Upper lobe of left lung (tissue), 4 donors: ENCODE data around the gene VPS37B.
"Not testable (repeated sequence)": the region's sequence is repeated elsewhere in the genome, so short reads cannot be mapped to it uniquely, and the experiment has no call there.

Experiments
- POLR2A ChIP-seq, 4 donors: fragments of 450-650 bp; IDR thresholded peaks; one replicate each; pipeline ENCODE4 v1.5.1; 2016 to 2017; ENCODE audit warnings: antibody characterized with exemption in 4 of 4, mild to moderate bottlenecking in 2 of 4
- POLR2AphosphoS5 ChIP-seq, 2 donors: sonication (generic); formaldehyde crosslinking; IDR thresholded peaks; one replicate each; pipeline ENCODE4 v1.5.1; 2017; ENCODE audit warnings: antibody characterized with exemption in 2 of 2
- TF ChIP-seq, protein P1 (sequence below), 6 experiments: fragments of 450-650 bp in 4 of 6; fragments of 200-600 bp in 2 of 6; sonication (generic) in 2 of 6; IDR thresholded peaks; one replicate each; pipeline ENCODE4 v1.5.1; 2016 to 2019; ENCODE audit warnings: antibody characterized with exemption in 6 of 6

DNA sequence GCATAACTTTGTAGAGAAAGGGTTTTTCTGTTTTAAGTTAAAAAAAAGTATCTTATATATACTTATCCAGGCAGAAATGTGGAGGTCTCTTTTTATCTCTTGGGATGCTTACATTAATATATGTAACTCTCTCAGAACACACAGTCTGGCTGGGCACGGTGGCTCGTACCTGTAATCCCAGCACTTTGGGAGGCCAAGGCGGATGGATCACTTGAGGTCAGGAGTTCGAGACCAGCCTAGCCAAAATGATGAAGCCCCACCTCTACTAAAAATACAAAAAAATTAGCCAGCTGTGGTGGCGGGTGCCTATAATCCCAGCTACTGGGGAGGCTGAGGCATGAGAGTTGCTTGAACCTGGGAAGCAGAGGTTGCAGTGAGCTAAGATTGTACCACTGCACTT is 19.6 kb downstream of the VPS37B start:
- not testable (repeated sequence) for TF ChIP-seq POLR2A, POLR2AphosphoS5 (IDR thresholded peaks at IDR 0.05)
- TF ChIP-seq, protein P1, sequence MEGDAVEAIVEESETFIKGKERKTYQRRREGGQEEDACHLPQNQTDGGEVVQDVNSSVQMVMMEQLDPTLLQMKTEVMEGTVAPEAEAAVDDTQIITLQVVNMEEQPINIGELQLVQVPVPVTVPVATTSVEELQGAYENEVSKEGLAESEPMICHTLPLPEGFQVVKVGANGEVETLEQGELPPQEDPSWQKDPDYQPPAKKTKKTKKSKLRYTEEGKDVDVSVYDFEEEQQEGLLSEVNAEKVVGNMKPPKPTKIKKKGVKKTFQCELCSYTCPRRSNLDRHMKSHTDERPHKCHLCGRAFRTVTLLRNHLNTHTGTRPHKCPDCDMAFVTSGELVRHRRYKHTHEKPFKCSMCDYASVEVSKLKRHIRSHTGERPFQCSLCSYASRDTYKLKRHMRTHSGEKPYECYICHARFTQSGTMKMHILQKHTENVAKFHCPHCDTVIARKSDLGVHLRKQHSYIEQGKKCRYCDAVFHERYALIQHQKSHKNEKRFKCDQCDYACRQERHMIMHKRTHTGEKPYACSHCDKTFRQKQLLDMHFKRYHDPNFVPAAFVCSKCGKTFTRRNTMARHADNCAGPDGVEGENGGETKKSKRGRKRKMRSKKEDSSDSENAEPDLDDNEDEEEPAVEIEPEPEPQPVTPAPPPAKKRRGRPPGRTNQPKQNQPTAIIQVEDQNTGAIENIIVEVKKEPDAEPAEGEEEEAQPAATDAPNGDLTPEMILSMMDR (IDR thresholded peaks at IDR 0.05): not testable (repeated sequence)
